Keratinocyte (primary cell): ENCODE data around the gene HSPA1B. TPM values are rescaled to one million over a fixed set of nuclear protein-coding genes. Genes with fewer than 3 reads are reported as not detected.

Experiments used
- DNase-seq: peaks from one replicate; pipeline ENCODE4 v3.0.0-alpha.2; 2011; ENCODE audit warnings: low read depth, missing footprints, low spot score
- FAIRE-seq: peaks from 2 replicates; lab custom pipeline; 2011; peaks lifted over from hg19 to GRCh38; lab: Jason Lieb, UNC
- H2AFZ ChIP-seq: 2 replicates; pipeline ENCODE4 v1.6.0; 2012; ENCODE audit warnings: low read length, control low read depth, inconsistent platforms; ENCODE audit not compliant: control insufficient read depth
- H3K27ac ChIP-seq: 2 replicates; pipeline ENCODE4 v1.5.1; 2011; ENCODE audit warnings: low read length; ENCODE audit not compliant: control insufficient read depth, insufficient read depth
- H3K27me3 ChIP-seq: 3 replicates; pipeline ENCODE4 v1.6.0; 2011; ENCODE audit warnings: low read length; ENCODE audit not compliant: control insufficient read depth, insufficient read depth; ENCODE audit errors: extremely low read depth
- H3K36me3 ChIP-seq, 2 experiments: 2 replicates in 1 of 2; 3 replicates in 1 of 2; pipeline ENCODE4 v1.5.1; 2011; ENCODE audit warnings: low read length in 2 of 2, mild to moderate bottlenecking in 1 of 2; ENCODE audit not compliant: control insufficient read depth in 2 of 2, insufficient read depth in 2 of 2; ENCODE audit errors: extremely low read depth in 1 of 2
- H3K4me1 ChIP-seq: 3 replicates; pipeline ENCODE4 v1.5.1; 2011; ENCODE audit warnings: low read length; ENCODE audit not compliant: control insufficient read depth, insufficient read depth; ENCODE audit errors: extremely low read depth
- H3K4me2 ChIP-seq: 3 replicates; pipeline ENCODE4 v1.6.0; 2011; ENCODE audit warnings: low read depth, low read length; ENCODE audit not compliant: control insufficient read depth, insufficient read depth; ENCODE audit errors: extremely low read depth
- H3K4me3 ChIP-seq, 3 experiments: fragments of 200-600 bp in 1 of 3; sonication (generic) in 1 of 3; 2 replicates in 2 of 3; 3 replicates in 1 of 3; pipeline ENCODE4 v1.5.1; 2011 to 2016; ENCODE audit warnings: low read length in 3 of 3, mild to moderate bottlenecking in 3 of 3, control low read depth in 2 of 3, inconsistent platforms in 1 of 3, low read depth in 1 of 3, mixed read lengths in 1 of 3, mixed run types in 1 of 3, moderate library complexity in 1 of 3; ENCODE audit not compliant: control insufficient read depth in 2 of 3, insufficient read depth in 2 of 3; ENCODE audit errors: extremely low read depth in 1 of 3
- H3K79me2 ChIP-seq: 2 replicates; pipeline ENCODE4 v1.6.0; 2012; ENCODE audit warnings: low read length; ENCODE audit not compliant: control insufficient read depth, insufficient read depth
- H3K9ac ChIP-seq: 3 replicates; pipeline ENCODE4 v1.6.0; 2011; ENCODE audit warnings: low read length; ENCODE audit not compliant: control insufficient read depth, insufficient read depth; ENCODE audit errors: extremely low read depth
- H3K9me1 ChIP-seq: 3 replicates; pipeline ENCODE4 v1.6.0; 2011; ENCODE audit warnings: low read length; ENCODE audit not compliant: control insufficient read depth, insufficient read depth; ENCODE audit errors: extremely low read depth
- H3K9me3 ChIP-seq: 2 replicates; pipeline ENCODE4 v1.5.1; 2012; ENCODE audit warnings: low read depth, low read length; ENCODE audit not compliant: control insufficient read depth
- H4K20me1 ChIP-seq: 3 replicates; pipeline ENCODE4 v1.6.0; 2011; ENCODE audit warnings: low read length; ENCODE audit not compliant: control insufficient read depth, insufficient read depth; ENCODE audit errors: extremely low read depth
- EZH2 ChIP-seq: IDR thresholded peaks from one replicate; pipeline ENCODE4 v1.6.1; 2012; ENCODE audit warnings: inconsistent platforms, mild to moderate bottlenecking, low read length, moderate library complexity
- dilution Hi-C: fragments of 300-500 bp; cut with MboI; formaldehyde crosslinking; loops from one replicate; pipeline ENCODE4 v1.7.0; 2020; ENCODE audit warnings: low sequenced_read_pairs; ENCODE audit not compliant: extremely low pct_ligation_motif_present
- polyA plus RNA-seq, 5 experiments: library from polyadenylated mRNA; depleted of rRNA in 3 of 5; stranded (reverse) in 3 of 5; stranded (forward) in 1 of 5; unstranded in 1 of 5; fragments of >200 nt; gene quantifications; 1 replicate in 1 of 5; 2 replicates in 3 of 5; 3 replicates in 1 of 5; pipeline versions ENCODE4 v1.2.1 to v1.2.3, GENCODE V29; 2011 to 2012; ENCODE audit warnings: missing spikeins in 2 of 5, low read depth in 1 of 5, low replicate concordance in 1 of 5
- TF ChIP-seq, protein P1 (sequence below), 3 experiments: IDR thresholded peaks in 1 of 3; conservative IDR thresholded peaks in 1 of 3; optimal IDR thresholded peaks in 1 of 3; 2 replicates in 2 of 3; 3 replicates in 1 of 3; pipeline versions ENCODE3 to v1.5.1; 2011; ENCODE audit warnings: low read length in 3 of 3, mild to moderate bottlenecking in 3 of 3, moderate library complexity in 2 of 3, control low read depth in 1 of 3, inconsistent platforms in 1 of 3; ENCODE audit not compliant: insufficient read depth in 2 of 3; ENCODE audit errors: extremely low read depth in 1 of 3

Gene HSPA1B
- polyA plus RNA-seq, 1 donor (not counting 4 experiments of a cell fraction or from before 2014, with no cell fraction given) = 48.1 TPM

DNA sequence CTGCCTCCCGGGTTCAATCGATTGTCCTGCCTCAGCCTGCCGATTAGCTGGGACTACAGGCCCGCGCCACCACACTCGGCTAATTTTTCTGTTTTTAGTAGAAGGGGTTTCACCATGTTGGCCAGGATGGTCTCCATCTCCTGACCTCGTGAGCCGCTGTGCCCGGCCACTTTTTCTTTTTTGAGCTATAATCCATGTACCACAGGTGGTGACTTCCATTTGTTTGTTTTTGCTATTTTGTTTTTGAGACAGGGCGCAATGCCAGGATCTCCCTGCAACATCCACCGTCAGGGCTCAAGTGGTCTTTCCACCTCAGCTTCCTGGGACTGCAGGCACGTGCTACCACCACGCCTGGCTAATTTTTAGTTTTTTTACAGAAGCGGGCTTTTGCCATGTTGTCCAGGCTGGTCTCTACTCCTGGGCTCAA, 8.5 kb downstream of the HSPA1B start:
- H3K79me2 ChIP-seq = peaks cover 51% of the 10 kb centered on the region
- H3K4me2 ChIP-seq = peak overlapping the region; percentile 95

DNA sequence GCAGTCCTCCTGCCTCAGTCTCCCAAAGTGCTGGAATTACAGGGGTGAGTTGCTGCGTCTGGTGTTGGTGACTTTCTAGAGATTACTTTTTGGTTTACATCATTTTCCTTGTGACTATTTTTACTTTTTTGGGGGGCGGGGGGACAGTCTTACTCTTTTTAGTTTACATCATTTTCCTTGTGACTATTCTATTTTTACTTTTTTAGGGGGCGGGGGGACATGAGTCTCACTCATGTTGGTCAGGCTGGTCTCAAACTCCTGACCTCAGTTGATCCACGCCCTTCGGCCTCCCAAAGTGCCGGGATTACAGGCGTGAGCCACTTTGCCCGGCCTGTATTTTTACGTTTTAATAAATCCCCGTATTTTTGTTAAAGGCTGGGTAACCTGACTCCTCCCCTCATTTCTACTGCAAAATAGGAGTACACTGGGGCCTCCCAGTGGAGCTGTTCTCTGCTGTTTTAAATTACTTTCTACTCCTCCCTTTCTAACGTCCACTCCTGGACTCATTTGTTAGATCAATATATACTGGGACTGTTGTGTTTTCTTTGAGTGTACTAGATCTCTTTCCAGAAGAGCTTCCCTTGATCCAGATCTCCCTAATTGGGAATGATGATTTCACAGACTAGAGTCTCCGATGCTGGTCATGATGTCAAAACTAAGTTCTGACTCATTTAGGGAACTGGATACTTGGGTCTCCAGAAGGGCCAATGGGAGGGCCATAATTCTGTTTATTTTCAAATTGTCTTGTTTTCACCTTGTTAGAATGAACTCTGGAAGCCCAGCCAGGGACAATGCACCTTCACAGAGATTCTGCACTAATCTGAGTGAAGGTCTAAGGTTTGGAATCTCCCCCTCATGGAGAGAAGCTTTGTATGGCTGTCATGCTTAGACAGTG, 9.2 kb downstream of the HSPA1B start:
- H3K4me1 ChIP-seq = peaks cover 17% of the 10 kb centered on the region
- peaks cover 23 to 37% of the 10 kb centered on the region in 2 experiments for H3K36me3 ChIP-seq
- H2AFZ ChIP-seq = no peak overlapping the region
- dilution Hi-C loops = no loop called here
- DNase-seq (no peak), FAIRE-seq (no peak)
- H3K4me3 ChIP-seq = peak overlapping the region; percentile 78 to 96 (median 92)
- H4K20me1 ChIP-seq = peaks cover 39% of the 10 kb centered on the region
- H3K4me2 ChIP-seq = peak overlapping the region; percentile 95
- H3K27ac ChIP-seq = peak overlapping the region; percentile 99
- H3K9me1 ChIP-seq = peaks cover 2% of the 10 kb centered on the region
- peak overlapping the region; percentile 97 for H3K9ac ChIP-seq
- peaks cover 46% of the 10 kb centered on the region for H3K79me2 ChIP-seq
- H3K9me3 ChIP-seq = no peaks in the 10 kb centered on the region
- H3K27me3 ChIP-seq = no peaks in the 10 kb centered on the region
- TF ChIP-seq, protein P1, sequence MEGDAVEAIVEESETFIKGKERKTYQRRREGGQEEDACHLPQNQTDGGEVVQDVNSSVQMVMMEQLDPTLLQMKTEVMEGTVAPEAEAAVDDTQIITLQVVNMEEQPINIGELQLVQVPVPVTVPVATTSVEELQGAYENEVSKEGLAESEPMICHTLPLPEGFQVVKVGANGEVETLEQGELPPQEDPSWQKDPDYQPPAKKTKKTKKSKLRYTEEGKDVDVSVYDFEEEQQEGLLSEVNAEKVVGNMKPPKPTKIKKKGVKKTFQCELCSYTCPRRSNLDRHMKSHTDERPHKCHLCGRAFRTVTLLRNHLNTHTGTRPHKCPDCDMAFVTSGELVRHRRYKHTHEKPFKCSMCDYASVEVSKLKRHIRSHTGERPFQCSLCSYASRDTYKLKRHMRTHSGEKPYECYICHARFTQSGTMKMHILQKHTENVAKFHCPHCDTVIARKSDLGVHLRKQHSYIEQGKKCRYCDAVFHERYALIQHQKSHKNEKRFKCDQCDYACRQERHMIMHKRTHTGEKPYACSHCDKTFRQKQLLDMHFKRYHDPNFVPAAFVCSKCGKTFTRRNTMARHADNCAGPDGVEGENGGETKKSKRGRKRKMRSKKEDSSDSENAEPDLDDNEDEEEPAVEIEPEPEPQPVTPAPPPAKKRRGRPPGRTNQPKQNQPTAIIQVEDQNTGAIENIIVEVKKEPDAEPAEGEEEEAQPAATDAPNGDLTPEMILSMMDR (optimal IDR thresholded peaks at IDR 0.05 in 1 of 3, IDR thresholded peaks at IDR 0.05 in 1 of 3, conservative IDR thresholded peaks at IDR 0.05 in 1 of 3; ENCODE audit: extremely low read depth in 1 of 3, insufficient read depth in 2 of 3, low read length in 3 of 3) = peak in 1 of 3 experiments; percentile 13
- TF ChIP-seq EZH2 = no peak

More for the DNA sequence above, 8.5 kb downstream of the HSPA1B start:
- H3K9me3 ChIP-seq = no peaks in the 10 kb centered on the region
- peaks cover 2% of the 10 kb centered on the region for H3K9me1 ChIP-seq
- peaks cover 23 to 37% of the 10 kb centered on the region in 2 experiments for H3K36me3 ChIP-seq
- peak overlapping the region; percentile 97 for H3K9ac ChIP-seq
- dilution Hi-C loops = no loop called here
- peak overlapping the region; percentile 78 to 96 (median 92) for H3K4me3 ChIP-seq
- H3K4me1 ChIP-seq = peaks cover 23% of the 10 kb centered on the region
- FAIRE-seq (no peak), DNase-seq (no peak)
- H4K20me1 ChIP-seq = peaks cover 39% of the 10 kb centered on the region
- H3K27me3 ChIP-seq = no peaks in the 10 kb centered on the region
- TF ChIP-seq EZH2 = no peak
- TF ChIP-seq, protein P1 (optimal IDR thresholded peaks at IDR 0.05 in 1 of 3, IDR thresholded peaks at IDR 0.05 in 1 of 3, conservative IDR thresholded peaks at IDR 0.05 in 1 of 3; ENCODE audit: extremely low read depth in 1 of 3, insufficient read depth in 2 of 3, low read length in 3 of 3) = no peak
- H2AFZ ChIP-seq = no peak overlapping the region
- H3K27ac ChIP-seq = peak overlapping the region; percentile 99
